HG03280 (cell line): ENCODE data around the gene MAPT.
"Not testable (repeated sequence)": the region's sequence is repeated elsewhere in the genome, so short reads cannot be mapped to it uniquely, and the experiment has no call there.

Experiments
- ATAC-seq: cut with Tn5 transposase; IDR thresholded peaks from one replicate; pipeline ENCODE4 v1.9.1; 2021; ENCODE audit warnings: mild to moderate bottlenecking, moderate library complexity; ENCODE audit not compliant: unreplicated experiment

The MAPT gene

DNA sequence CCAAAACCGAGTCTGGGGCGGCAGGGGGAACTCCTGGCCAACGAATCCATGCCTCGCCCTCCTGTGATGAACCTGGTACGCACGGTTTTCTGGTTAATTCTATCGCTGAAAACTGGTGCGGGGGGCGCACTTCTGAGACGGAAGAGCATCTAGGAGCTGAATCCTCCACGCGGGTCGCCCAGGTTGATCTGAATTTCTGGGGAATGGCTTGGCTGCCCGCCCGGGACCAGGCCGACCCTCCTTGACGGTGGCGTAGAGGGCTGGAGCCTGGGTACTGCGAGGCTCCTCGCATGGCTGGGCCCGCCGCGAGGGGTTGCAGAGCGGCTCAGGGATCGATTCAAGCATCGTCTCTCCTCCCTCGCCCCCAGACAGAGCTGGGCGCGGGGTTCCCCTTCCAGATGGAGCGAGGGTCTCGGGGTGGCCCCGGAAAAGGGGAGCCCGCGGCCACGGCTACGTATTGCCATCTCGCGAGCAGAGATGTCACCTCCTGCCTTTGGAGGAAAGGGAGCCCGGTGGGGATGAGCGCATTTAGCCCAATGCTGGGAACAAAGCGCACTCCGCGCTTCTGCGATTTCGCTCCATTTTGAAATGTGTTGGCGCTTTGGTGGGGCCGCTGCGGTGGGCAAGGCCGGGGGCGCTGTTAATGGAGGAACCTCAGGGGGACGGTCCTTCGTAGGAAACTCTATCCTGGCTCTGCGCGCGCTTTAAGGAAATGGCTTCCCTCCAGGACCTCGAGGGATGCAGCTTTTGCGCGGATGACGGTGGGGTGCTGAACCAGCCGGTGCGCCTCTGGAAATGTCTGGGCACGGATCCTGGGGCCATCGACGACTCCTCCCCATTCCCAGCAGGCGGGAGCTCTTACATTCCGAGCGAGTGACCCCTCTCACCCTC lies 2.7 kb downstream of the MAPT start:
- ATAC-seq = no peak

DNA sequence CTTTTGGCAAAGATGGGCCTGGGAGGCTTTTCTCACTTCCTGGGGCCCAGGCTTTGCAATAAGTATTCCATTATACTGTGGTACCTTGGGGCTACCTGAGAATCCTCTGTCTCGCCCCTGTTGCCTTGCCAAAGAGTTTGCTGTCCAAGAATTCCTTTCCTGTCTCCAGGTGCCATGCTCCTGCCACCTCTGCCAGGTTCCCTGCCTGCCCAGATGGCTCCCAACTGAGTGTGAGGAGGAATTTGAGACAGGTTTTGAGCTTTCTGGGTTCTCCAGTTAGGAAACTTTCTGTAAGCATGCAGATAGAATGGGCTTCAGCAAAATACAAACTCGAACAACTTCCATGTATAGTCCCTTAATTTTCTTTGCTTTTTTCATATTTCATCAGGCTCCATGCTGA lies 5.8 kb downstream of the MAPT start:
- no peak for ATAC-seq

DNA sequence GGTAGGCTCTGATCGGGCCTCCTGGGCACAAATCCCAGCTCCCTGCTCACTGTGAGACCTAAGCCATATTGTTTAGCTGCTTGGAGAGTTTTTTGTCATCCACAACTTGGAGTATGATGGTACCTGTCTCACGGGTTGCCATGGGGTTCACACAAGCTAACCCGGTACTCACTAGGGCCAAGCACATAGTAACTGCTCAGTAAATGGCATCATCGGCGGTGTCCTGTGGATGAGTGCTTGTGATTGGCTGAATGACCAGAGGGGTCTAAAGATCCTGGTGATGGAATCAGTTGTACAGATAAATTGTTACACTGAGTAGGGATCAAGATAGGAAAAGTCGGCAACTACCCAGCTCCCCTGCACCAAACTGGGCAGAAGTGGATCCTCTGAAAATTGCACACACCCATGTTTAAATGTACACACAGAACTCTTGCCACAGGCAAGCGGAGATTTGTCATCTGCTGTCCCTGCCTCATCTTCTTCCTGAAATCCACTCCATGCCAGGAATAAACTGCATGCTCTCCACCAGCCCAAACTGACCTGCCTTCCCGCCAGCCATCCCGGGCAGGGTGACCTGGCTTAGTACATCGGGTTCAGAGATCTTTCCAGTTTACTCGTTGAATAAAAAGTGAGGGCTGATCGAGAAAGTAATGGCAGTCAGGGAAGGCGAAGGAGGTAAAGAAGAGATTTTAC lies 6.5 kb downstream of the MAPT start:
- ATAC-seq = no peak

DNA sequence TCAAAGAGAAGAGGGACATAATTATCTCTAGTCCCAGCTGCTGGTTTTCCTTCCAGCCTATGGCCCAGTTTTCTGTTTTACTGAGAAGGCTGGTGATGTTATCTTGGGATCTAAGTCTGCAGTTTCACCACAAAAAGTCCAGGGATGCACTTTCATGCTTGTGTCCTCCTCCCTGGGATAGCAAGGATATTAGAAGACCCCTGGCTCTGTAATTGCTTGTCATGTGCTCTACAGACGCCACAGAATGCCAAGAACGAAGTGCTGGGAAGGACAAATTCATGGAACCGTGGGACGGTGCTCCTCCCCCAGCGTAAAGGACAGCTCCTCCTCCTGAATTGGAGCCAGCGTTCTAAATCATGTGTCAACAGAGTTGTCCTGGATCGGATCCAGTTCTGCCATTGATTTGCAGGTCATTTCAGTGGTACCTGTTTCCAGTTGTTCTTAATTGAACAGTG lies 8.6 kb downstream of the MAPT start:
- no peak for ATAC-seq

DNA sequence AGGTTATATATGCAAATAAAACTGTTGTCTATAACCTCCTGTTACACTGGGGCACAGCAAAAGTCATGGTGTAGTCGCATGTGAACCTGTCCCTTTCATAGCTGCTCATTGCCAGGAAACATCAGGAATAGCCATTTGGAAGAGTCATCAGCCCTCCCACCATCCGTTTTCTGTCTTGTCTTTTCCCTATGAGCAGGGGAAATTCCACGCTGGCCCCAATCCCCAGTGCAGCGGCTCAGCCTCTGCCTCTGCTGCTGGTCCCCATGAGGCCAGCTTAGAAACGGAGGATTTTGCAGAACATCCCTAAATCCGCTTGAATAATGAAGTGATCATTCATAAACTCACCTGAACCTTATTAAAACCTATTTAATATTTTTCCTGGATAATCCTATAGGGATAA lies 10.5 kb downstream of the MAPT start:
- no peak for ATAC-seq

DNA sequence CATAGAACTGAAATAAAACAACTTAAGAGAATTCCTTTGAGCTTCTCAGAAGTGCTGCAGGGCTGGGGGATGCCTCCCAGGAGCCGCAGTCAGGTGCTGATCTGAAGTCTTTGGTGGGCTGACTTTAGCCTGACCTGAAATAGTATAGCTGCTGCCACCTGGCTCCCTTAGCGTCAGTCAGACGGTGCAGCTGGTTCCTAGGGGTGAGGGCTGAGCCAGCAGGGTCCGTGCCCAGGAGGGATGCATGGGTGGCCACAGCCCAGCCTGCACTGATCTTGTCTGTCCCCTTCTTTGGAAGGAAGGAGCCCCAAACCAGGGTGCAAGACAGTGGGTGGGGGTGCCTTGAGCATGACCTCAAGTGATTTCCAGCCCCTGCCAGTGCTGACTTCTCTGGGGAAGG lies 11.5 kb downstream of the MAPT start:
- no peak for ATAC-seq

DNA sequence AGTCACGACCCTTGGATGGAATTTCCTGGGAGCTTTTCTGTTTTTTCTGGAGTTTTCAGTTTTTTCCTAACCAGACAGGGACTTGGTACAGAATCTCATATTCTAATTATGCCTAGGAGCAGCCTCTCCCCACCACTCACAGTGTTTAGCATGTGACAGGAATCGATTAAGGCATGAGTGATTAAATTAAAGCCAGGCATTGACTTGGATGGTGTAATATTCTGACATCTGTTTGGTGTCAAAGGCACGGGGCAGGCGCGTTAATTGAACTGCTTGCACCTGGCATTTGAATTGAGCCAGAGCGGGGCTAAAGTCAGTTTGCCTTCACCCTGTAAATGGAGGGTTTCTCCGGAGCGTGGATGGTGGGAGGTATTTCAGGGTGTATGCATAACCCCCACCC lies 11.9 kb downstream of the MAPT start:
- ATAC-seq = no peak

DNA sequence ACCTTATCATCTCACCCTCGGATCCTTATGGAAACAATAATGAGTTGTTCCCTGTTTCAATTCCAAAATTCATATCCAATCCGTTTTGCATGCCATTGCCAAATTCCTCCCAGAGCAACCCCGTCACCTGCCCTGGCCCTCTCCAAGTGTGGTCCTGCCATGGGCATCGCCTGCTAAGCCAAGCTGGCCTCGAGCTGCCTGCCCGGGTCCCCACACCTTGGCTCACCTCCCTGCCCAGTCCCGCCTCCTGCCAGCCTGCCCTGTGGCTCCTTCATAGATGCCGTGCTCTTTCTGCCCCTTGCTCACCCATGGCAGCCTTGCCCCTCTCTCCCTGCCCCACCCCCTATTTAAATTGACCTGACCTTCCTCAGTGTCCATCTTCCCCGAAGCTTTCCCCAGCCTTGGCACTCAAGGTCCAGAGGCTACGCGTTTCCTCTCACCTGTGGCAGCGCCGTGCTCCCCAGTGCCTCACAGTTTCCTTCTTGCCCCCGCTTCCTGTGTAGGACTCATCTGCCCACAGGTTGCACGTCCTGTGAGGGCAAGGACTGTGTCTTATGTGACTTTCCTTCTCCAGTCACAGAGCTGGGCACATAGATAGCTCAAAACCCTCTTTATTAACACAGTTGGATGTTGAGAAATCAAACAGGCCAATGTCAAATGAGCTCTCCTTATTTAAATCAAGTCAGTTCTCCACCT lies 12.7 kb downstream of the MAPT start:
- ATAC-seq = no peak

DNA sequence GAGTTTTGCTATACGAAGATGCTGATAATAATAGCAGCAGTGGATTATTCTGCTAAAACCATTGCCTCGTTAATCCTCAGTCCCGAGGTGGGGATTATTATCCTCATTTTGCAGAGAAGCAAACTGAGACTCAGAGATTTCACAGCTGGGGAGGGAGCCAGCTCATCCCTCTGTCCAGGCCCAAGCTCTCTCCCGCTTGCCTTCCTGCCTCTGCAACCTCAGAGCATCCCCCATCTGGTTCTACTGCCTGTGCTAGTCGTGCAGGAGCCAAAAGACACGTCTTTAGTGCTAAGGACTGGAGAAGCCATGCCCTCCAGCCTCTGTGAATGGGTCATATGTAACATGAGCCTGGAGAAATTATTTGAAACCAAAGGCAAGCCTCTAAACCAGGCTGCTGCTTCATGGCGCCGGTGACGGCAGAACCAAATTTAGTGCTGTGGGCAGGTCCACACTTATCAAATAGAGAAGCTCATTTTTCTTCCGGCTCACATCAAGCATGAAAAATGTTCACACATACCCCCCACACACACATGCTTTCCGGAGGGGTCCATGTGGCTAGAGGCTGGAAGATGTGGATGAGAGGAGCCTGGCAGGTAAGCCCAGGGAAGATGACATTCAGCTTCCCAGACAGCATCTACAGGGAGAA lies 13.5 kb downstream of the MAPT start:
- no peak for ATAC-seq

DNA sequence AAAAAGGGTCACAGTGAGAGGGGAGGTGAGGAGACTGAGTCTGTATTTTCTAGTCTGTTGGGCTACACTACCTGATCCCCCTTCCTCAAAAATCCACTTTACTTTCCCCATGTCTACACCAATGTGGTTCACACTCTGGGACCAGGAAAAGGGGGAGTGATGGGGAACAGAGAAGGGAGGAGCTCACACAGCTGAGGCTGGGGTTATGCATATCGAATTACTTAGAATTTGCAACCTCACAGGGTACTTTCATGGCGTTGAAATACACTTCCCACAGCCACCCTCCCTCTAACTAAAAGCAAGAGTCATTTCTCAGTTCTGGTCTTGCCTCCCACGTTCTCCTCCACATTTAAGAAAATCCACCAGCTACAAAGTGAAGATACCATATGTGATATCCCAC lies 14.1 kb downstream of the MAPT start:
- no peak for ATAC-seq

DNA sequence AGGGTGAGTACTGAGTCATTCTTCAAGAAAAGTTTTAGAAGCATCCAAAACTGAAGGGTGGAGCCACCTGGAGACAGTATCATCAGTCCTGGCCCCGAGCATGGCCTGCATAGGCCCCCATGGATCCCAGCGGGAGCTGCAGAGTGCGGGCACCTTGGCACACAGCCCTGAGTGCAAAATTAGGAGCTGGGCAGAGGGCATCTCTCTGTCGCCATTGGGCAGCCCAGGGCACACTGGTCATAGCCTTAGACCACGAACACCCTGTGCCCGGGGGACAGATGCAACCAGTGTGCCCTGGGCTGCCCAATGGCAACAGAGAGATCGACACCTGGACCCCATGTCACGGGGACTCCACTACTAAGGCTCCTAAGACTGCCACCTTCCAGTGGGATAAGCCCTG lies 14.6 kb downstream of the MAPT start:
- no peak for ATAC-seq

DNA sequence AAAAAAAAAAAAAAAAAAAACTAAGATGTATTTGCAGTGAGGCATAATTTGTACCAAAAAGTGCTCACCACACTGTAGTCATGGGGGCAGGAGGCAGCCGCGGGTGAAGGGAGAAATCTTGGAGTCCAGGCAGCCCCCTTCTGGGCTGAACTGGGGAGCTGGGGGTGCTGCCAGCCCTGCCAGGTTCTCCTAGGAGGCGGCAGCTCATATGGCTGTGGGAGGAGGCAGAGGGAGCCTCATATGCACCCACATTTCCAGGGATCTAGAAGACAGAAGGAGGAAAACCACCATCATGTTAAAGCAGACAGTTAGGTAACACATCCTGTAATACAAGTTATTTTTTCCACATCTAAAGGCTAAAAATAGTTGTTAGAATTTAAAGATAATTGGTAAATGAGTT lies 16.3 kb downstream of the MAPT start:
- ATAC-seq = no peak

DNA sequence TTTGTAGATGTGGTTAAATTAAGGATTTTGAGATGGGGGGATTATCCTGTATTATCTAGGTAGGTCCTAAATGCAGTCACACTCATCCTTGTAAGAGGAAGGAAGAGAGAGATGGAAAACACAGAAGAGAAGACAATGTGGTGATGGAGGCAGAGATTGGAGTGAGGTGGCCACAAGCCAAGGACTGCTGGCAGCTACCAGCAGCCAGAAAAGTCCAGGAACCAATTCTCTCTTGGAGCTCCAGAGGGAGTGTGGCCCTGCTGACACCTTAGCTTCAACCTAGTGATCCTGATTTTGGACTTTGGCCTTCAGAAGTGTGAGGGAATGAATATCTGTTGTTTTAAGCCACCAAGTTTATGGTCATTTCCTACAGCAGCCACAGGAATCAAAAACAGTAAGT lies 18.0 kb downstream of the MAPT start:
- ATAC-seq = no peak

DNA sequence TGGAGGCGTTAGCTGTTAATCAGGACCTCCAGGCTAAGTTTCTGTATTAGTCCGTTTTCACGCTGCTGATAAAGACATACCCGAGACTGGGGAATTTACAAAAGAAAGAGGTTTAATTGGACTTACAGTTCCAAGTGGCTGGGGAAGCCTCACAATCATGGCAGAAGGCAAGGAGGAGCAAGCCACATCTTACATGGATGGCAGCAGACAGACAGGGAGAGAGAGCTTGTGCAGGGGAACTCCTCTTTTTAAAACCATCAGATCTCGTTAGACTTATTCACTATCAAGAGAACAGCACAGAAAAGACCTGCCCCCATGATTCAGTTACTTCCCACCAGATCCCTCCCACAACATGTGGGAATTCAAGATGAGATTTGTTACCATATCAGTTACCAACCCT lies 18.7 kb downstream of the MAPT start:
- ATAC-seq = not testable (repeated sequence)

DNA sequence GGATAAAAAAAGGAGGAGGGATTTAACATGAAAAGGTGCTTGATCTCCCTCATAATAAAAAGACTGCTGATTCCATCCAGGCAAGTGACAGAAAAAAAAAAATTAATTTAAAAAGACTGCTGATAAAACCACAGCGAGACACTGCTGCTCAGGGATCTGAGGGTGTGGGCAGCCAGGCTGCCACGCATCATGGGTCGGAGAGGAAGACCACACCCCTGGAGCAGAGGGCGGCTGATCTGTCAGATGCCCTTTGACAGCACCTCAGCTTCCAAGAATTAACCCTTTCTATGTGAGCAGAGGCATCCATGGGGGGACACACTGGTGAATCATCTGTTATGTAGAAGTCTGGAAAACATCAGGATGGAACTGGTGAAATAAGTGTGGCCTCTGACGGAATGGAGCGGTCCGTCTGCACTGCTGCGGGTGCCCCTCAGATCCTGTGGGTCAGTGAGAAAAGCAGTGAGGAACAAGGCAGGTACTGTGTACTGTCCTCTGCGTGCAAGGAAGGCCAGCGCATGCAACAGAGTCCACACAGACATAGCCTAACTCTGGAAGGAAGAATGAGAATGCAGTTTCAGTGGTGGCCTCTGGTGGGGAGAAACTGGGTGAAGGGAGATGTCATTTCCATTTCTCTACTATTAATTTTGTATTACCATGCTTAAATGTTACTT lies 19.8 kb downstream of the MAPT start:
- no peak for ATAC-seq

DNA sequence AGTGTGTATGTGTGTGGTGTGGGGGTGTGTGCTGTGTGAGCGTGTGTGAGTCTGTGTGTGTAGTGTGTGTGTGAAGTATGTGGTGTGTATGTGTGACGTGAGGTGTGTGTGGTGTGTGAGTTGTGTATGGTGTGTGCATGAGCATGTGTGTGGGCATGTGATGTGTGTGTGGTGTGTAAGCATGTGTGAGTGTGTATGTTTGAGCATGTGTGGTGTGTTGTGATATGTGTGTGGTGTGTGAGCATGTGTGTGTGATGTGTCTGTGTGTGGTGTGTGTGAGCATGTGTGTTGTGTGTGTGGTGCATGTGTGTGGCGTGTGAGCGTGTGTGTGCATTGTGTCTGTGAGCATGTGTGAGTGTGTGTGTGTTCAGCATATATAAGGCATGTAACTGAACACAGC lies 20.9 kb downstream of the MAPT start:
- no peak for ATAC-seq

DNA sequence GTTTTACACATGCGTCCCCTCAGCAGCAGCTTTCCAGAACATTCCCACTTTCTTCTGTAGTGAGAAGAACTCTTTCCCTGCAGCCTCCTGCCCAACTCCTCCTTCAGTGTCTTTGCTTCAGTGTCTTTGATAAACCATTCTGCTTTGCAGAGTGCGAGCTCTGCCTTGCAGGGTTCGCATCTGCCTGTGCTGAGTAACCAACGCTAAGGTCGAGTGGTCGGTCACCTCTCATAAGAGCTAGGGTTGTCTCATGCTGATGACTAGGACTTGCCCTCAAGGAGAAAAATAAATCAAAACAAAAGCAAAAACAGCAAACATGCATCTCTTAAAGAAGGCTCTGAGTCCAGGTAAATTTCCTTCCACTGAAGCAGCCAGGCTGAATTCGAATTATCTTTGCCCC lies 22.7 kb downstream of the MAPT start:
- no peak for ATAC-seq

DNA sequence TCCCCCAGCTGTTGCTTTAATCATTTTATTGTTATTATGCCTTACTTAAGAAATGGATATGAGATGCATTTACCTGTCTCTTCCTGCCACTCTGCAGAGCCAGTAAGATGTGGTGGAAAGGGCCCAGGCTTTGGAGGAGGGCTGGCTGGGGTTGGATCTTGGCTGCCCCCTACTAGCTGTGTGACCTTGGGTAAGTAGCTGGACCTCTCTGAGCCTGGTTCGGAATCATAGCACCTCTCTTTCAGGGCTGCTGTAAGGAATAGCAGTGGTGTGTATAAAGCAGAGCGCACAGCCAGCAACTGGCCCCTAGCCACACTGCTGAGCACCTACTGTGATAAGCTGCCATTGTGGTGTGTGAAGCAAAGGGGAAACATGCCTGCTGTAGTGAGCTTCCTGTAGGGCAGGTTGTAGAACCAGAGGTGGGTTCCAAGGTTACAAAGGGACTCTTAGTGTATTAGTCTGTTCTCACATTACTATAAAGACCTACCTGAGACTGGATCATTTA lies 23.9 kb downstream of the MAPT start:
- ATAC-seq = no peak

DNA sequence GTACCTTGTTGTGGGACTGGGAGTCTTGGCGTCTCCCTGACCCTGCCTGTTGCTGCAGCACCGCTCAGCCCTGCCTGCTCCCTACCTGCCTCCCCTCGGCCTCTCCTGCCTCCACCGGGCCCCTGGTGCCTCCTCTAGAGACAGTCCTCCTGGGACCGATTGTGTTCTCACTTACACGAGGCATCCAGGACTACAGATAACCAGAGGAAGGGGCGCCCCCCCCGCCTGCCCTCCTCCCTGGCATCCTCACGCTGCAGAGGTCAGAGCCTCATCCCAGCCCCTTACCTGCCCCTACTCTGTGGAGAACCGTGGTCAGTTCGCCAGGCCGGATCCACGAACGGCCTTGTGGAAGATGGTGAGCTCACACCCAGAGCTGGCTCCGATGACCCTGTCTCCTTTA lies 24.8 kb downstream of the MAPT start:
- ATAC-seq = no peak

DNA sequence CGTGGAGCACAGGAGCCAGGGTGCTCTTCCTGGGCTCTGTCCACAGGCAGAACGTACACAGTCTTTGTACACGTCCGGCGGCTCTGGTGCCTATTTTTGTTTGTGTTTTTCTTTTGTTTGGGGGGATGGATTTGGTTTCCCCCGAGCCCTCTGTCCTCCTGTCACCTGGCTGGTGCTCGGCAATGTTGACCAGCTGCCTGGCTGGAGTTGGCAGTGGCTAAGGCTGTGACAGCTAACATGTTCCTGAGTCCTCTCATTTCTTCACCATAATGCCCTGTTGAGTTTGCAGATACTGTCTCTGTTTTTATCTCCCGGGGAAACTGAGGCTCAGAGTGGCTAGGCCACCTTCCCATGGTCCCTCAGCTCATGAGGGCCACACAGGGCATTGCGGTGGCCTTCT lies 25.7 kb downstream of the MAPT start:
- no peak for ATAC-seq
